ENCODE results near the gene SLC19A1.
A peak's percentile ranks its signal among the peaks of the same experiment; 100 is the strongest.

SLC19A1 gene

GRCh38 chr21:45543371-45543709, 1.1 kb upstream of the SLC19A1 start:
- no peak for DNase-seq (ENCODE audit: low read depth in 1 of 2, low spot score in 1 of 2)
- peak overlapping the region; percentile 62 for H3K27ac ChIP-seq (replicated peaks)
- no peak overlapping the region for H3K4me3 ChIP-seq (replicated peaks; ENCODE audit: insufficient read depth, low read length)
- TF ChIP-seq GABPA (IDR thresholded peaks at IDR 0.05; ENCODE audit: low read depth) (no peak), SPI1 (IDR thresholded peaks at IDR 0.05; ENCODE audit: borderline replicate concordance, low read depth) (no peak), POLR2AphosphoS5 (IDR thresholded peaks at IDR 0.05; ENCODE audit: low read depth) (no peak)
- TF ChIP-seq, protein P1, sequence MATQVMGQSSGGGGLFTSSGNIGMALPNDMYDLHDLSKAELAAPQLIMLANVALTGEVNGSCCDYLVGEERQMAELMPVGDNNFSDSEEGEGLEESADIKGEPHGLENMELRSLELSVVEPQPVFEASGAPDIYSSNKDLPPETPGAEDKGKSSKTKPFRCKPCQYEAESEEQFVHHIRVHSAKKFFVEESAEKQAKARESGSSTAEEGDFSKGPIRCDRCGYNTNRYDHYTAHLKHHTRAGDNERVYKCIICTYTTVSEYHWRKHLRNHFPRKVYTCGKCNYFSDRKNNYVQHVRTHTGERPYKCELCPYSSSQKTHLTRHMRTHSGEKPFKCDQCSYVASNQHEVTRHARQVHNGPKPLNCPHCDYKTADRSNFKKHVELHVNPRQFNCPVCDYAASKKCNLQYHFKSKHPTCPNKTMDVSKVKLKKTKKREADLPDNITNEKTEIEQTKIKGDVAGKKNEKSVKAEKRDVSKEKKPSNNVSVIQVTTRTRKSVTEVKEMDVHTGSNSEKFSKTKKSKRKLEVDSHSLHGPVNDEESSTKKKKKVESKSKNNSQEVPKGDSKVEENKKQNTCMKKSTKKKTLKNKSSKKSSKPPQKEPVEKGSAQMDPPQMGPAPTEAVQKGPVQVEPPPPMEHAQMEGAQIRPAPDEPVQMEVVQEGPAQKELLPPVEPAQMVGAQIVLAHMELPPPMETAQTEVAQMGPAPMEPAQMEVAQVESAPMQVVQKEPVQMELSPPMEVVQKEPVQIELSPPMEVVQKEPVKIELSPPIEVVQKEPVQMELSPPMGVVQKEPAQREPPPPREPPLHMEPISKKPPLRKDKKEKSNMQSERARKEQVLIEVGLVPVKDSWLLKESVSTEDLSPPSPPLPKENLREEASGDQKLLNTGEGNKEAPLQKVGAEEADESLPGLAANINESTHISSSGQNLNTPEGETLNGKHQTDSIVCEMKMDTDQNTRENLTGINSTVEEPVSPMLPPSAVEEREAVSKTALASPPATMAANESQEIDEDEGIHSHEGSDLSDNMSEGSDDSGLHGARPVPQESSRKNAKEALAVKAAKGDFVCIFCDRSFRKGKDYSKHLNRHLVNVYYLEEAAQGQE (IDR thresholded peaks at IDR 0.05; ENCODE audit: insufficient replicate concordance, low read depth): no peak
- TF ChIP-seq, protein P2, sequence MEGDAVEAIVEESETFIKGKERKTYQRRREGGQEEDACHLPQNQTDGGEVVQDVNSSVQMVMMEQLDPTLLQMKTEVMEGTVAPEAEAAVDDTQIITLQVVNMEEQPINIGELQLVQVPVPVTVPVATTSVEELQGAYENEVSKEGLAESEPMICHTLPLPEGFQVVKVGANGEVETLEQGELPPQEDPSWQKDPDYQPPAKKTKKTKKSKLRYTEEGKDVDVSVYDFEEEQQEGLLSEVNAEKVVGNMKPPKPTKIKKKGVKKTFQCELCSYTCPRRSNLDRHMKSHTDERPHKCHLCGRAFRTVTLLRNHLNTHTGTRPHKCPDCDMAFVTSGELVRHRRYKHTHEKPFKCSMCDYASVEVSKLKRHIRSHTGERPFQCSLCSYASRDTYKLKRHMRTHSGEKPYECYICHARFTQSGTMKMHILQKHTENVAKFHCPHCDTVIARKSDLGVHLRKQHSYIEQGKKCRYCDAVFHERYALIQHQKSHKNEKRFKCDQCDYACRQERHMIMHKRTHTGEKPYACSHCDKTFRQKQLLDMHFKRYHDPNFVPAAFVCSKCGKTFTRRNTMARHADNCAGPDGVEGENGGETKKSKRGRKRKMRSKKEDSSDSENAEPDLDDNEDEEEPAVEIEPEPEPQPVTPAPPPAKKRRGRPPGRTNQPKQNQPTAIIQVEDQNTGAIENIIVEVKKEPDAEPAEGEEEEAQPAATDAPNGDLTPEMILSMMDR (IDR thresholded peaks at IDR 0.05; ENCODE audit: insufficient read depth, low read length): no peak
- no peaks in the 10 kb centered on the region for H3K27me3 ChIP-seq (ENCODE audit: insufficient read depth, poor library complexity, severe bottlenecking)

DNA sequence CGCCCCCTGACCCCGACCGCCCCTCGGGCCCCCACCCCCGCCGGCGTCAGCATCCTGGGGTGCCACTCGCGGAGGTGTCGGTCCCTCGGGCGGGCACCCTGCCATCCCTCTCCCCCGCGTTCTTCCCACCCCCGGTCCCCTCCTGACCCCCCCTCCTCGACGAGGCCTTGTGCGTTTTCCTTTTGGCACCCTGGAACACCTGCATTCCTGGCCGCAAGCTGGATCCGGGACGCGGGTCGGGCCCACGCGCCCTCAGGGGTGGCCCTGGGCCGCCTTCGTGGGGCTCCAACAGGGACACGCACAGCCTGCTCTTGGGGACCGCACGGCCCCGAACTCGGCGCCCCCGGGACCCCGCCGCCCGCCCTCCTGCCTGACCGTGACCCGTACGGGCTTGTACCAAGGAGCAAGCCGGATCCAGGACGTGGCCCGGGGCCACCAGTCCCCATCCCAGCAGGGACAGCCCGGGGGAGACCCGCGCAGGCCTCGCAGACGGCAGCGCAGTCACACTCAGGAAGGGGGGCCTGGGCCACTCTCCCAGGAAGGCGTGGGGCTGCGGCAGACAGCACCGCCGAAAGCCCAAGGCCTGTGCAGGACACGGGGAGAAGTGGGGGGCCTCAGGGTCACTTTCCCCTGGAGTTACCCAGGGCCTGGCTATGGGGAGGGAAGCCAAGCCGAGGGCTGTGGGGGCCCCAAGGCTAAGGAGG, 579 bp upstream of the SLC19A1 start:
- no peaks in the 10 kb centered on the region for H3K27me3 ChIP-seq (ENCODE audit: insufficient read depth, poor library complexity, severe bottlenecking)
- peak overlapping the region; percentile 75 for H3K4me3 ChIP-seq (replicated peaks; ENCODE audit: insufficient read depth, low read length)
- DNase-seq (ENCODE audit: low read depth in 1 of 2, low spot score in 1 of 2): no peak
- peak overlapping the region; percentile 62 for H3K27ac ChIP-seq (replicated peaks)
- TF ChIP-seq POLR2AphosphoS5 (IDR thresholded peaks at IDR 0.05; ENCODE audit: low read depth): no peak
- TF ChIP-seq, protein P2 (IDR thresholded peaks at IDR 0.05; ENCODE audit: insufficient read depth, low read length): no peak
- no peak for TF ChIP-seq GABPA (IDR thresholded peaks at IDR 0.05; ENCODE audit: low read depth)
- TF ChIP-seq, protein P1 (IDR thresholded peaks at IDR 0.05; ENCODE audit: insufficient replicate concordance, low read depth): no peak
- no peak for TF ChIP-seq SPI1 (IDR thresholded peaks at IDR 0.05; ENCODE audit: borderline replicate concordance, low read depth)

GRCh38 chr21:45541221-45542039, 810 bp downstream of the SLC19A1 start:
- TF ChIP-seq POLR2AphosphoS5 (IDR thresholded peaks at IDR 0.05; ENCODE audit: low read depth) (peak; percentile 71), SPI1 (IDR thresholded peaks at IDR 0.05; ENCODE audit: borderline replicate concordance, low read depth) (no peak)
- peak overlapping the region; percentile 75 for H3K4me3 ChIP-seq (replicated peaks; ENCODE audit: insufficient read depth, low read length)
- H3K27me3 ChIP-seq (ENCODE audit: insufficient read depth, poor library complexity, severe bottlenecking): no peaks in the 10 kb centered on the region
- H3K27ac ChIP-seq (replicated peaks): peak overlapping the region; percentile 86
- DNase-seq (ENCODE audit: low read depth in 1 of 2, low spot score in 1 of 2): peak; percentile 90 to 95

- Histone ChIP-seq H3K27ac (replicated peaks) (peak overlapping the region; percentile 86), H3K27me3 (ENCODE audit: insufficient read depth, poor library complexity, severe bottlenecking) (no peaks in the 10 kb centered on the region), H3K4me3 (replicated peaks; ENCODE audit: insufficient read depth, low read length) (peak overlapping the region; percentile 75)
- no peak for TF ChIP-seq POLR2AphosphoS5 (IDR thresholded peaks at IDR 0.05; ENCODE audit: low read depth)
- DNase-seq (ENCODE audit: low read depth in 1 of 2, low spot score in 1 of 2): no peak
These were observed 1.7 kb downstream of the SLC19A1 start for GRCh38 chr21:45540601-45540970.

All from HL-60 (cell line).